ENCODE results near the gene AQP12B.

DNA sequence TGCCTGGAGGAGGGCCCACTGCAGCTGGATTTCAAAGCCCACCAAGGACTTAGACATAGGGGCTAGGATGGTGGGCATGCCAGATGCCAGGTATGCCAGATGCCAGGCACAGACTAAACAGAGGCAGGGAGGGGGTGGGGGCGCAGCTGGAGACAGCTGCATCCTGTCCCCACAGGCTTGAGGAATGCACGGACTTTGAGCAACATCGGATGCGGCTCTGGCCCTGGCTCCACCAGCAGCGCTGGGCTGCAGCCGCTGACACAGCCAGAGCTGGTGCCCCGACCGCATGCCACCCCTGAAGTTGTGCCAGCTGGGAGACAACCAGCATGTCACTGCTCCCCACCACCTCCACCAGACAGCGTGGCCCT lies 48.5 kb upstream of the AQP12B start:
- TF ChIP-seq CTCF (IDR thresholded peaks at IDR 0.05; ENCODE audit: low read depth, low read length, poor library complexity, severe bottlenecking) (no peak), EZH2phosphoT487 (IDR thresholded peaks at IDR 0.05; ENCODE audit: borderline replicate concordance, low read length) (no peak)

Measured in DOHH2 (cell line).